ENCODE data around the gene MCF2L2.

GRCh38 chr3:183264268-183264667, 164.2 kb downstream of the MCF2L2 start:
- no peak for TF ChIP-seq ARNT (IDR thresholded peaks at IDR 0.05)
- no peak for TF ChIP-seq FOXK2 (IDR thresholded peaks at IDR 0.05)
- no peak for TF ChIP-seq PKNOX1 (IDR thresholded peaks at IDR 0.05)
- TF ChIP-seq L3MBTL2 (conservative IDR thresholded peaks at IDR 0.05), result no peak
- no peak for TF ChIP-seq SP1 (IDR thresholded peaks at IDR 0.05)
- TF ChIP-seq LEF1 (IDR thresholded peaks at IDR 0.05; ENCODE audit: borderline replicate concordance), result no peak
- no peak for TF ChIP-seq ZNF384 (IDR thresholded peaks at IDR 0.05)
- TF ChIP-seq BHLHE40 (IDR thresholded peaks at IDR 0.05; ENCODE audit: borderline replicate concordance), result no peak
- no peak for TF ChIP-seq FOXM1 (IDR thresholded peaks at IDR 0.05; ENCODE audit: borderline replicate concordance)

All from HEK293T (cell line).